Right renal cortex interstitium (tissue), 3 donors: ENCODE results near the gene MYL6B. TPM values are rescaled to one million over a fixed set of nuclear protein-coding genes. Genes with fewer than 3 reads are reported as not detected.
"Not testable (repeated sequence)": the region's sequence is repeated elsewhere in the genome, so short reads cannot be mapped to it uniquely, and the experiment has no call there.

ENCODE experiments used
- DNase-seq, 3 donors: peaks; one replicate each; pipeline ENCODE4 v3.0.0-alpha.2; 2013; ENCODE audit warnings: low read depth in 3 of 3, low spot score in 2 of 3
- polyA plus RNA-seq, 3 donors: library from polyadenylated mRNA; unstranded; fragments of 120-200 nt; gene quantifications; one replicate each; pipeline ENCODE4 v1.2.1, GENCODE V29; 2013; ENCODE audit not compliant: insufficient read length in 3 of 3

The MYL6B gene
- polyA plus RNA-seq, 3 donors = 176 to 177 (median 176) TPM

DNA sequence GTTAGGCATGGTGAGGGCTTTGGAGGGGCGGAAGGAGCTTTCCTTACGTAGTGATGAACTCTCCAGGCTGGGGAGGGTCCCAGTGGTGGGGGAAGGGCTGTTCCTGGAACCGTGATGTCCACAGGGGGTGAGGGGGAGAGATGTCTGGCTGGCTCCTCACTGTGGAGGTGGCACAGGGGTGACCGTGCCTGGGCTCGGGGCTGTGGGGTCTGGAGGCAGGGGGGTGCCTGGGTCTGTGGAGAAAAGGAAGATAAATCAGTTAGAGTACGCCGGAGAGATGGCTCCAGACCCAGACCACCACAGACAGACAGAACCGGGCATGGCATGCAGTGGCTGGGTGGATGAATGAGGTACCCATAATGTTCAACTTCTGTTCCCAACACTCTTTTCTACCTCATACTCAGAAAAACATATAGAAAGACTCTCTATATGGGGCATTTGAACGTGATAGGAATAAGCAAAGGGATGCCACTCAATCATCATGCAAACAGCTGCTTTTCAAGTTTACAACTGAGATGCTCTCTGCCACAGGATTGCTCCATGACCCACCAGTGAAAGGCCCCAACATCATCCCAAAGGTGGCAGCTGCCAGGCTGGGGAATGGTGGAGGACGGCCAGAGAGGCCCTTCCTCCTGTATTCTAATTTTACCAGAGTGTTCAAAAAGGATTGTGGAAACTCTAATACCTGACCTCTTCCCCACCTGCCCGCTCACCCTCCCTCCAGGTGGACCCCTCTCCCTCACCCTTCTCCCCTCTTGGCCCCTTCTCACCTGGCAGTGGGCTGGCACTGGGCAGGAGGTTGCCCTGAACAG is 11.4 kb downstream of the MYL6B start:
- DNase-seq = no peak

DNA sequence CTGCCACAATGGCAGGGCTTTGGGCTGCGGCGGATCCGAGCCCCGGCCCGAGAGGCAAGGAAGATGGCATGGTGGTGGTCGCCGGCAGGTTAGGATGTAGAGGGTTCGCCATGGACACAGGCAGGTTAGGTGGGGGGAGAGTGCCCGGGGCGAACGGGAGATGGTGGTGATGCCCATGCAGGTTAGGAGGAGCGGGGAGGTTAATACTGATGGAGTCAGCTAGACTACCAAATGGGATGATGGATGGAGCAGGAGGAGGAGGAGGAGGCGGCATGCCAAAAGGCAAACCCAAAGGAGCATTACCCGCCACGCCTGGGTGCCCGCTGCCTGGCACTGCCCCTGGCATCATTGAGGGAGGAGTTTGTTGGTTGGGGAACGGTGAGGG is 11.9 kb downstream of the MYL6B start:
- no peak for DNase-seq

DNA sequence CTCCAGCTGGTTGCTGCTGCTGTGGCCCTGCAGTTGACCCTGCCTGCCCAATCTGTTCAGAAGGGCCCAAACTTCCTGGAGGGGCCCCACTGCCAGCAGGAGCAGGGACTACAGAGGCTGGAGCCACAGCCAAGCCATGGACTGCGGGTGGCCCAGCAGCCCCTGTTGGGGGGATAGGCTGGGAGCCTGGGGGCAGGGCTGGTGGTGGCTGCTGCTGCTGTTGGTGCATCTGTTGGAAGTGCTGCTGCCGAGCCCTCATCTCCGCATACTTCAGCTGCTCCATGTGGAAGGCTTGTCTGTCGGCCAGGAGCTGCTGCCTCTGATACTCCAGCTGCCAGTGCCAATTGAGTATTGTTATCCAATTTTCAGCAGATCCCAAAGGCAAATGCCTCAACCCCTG is 13.0 kb downstream of the MYL6B start:
- DNase-seq = no peak

DNA sequence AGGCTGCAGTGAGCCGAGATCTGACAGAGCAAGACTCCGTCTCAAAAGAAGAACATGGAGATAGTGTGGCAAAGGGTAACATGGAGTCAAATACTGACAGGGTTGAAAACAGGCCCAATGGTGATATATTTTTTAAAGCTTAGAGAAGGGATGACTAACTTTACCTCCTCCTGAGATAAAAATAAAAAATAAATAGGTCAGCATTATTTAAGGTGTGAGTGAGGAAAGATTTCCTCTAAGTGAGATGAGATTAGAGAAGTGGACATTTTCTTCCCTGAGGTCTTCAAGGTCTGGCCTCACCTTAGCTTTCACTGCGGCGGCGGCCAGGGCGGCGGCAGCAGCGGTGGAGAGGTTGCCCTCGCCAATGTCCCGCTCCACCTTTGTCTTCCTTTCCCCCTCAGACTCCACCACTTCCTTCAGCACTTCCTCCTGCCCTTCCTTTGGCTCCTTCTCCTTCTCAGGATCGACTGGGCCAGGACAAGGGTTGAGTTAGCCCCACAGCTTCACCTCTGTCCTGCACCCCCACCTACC is 16.9 kb downstream of the MYL6B start:
- no peak for DNase-seq

DNA sequence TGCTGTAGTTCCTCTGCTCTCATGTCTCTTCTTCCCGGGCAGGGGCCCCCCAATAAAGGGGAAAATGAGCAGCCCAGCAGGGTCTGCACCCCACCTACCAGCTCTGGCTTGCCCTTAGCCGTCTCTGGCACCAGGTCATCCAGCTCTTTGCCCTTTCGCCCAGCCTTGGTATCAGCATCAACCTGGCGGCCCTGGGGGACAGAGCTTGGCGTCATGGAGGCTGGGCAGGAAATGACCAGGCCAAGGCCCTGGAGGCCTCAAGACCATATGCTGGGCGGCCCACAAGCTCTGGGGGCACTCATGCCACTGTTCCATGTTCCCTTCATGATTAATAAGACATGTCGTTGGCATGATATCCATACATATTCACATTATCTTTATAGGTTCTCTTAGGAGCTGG is 20.5 kb downstream of the MYL6B start:
- no peak for DNase-seq

DNA sequence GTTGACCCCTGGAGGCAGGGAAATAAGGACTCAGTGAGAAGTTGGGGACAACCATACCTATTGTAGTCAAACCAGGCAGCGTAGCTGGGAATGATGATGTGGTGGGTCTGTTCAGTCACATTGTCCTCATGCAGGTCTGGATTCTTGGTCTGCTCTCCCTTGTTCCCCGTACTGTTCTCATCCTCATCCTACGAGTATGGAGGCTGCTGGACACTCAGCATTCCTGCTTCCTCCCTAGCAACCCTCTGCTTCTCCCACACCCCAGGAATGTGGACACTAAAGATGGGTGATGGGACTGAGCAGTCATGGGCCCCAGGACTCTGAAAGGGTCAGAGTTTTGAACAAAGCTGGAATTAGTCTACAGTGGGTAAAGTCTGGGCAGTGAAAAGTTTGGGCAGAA is 26.0 kb downstream of the MYL6B start:
- DNase-seq = no peak

DNA sequence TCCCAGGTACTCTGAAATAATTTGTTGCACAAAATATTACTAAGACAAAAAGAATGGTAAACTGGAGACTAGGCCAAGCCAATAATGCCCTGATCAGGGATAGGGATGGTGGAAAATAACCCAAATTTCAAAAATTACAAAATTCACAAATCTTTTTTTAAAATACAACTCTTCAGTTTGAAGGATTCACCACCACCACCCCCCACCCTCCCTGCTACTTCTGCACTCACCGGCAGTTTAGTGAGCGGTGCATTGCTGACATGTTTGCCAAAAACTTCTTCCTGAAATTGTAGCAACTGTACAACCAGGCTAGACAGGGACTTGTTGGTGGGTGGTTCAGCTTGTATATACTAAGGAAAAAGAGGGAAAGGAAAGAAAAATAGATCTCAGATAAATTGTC is 34.6 kb downstream of the MYL6B start:
- no peak for DNase-seq

DNA sequence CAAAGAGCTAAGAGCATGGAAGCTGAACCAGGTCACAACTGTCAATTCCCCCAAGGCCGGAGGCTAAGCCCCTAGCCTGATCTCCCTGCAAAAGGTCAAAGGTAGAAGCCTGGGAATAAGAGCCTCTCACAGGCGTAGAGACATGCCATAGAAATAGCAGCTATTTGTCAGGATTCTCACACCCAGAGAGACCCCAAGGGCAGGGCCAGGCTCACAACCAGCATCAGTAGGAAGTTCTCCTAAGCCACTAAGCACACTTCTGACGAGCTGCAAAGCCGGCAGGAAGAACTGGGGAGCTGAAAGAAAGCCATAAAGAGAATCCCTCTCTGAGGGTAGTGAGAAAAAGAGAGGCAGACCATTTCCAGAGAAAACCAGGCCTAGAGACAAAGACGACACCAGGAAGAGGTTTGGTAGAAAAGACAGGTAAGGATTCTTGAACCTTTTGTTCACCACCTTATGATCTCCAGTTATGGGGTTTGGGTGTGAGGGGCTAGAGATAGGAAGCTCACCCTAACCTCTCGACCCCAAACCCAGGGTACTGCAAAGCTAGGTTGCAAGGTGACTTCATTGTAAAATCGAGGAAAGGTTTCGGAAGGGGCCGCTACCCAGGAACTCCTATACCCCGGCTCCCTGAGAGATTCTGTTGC is 35.9 kb downstream of the MYL6B start:
- no peak for DNase-seq

DNA sequence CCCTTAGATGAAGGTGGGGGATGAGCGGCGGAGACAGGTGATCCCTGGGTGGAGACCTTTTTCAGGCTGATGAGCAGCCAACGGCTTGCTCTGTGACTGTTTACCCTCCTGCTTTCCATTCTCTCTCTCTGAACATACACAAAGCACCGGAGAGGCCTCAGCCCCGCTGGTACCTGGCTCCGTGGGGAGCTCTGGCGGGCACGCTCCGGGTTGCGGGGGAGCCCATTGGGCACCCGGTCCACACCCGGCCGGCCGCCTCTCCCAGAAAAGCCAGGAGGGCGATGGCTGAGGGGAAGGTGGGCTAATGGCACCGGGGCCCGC is 36.4 kb downstream of the MYL6B start:
- no peak for DNase-seq

DNA sequence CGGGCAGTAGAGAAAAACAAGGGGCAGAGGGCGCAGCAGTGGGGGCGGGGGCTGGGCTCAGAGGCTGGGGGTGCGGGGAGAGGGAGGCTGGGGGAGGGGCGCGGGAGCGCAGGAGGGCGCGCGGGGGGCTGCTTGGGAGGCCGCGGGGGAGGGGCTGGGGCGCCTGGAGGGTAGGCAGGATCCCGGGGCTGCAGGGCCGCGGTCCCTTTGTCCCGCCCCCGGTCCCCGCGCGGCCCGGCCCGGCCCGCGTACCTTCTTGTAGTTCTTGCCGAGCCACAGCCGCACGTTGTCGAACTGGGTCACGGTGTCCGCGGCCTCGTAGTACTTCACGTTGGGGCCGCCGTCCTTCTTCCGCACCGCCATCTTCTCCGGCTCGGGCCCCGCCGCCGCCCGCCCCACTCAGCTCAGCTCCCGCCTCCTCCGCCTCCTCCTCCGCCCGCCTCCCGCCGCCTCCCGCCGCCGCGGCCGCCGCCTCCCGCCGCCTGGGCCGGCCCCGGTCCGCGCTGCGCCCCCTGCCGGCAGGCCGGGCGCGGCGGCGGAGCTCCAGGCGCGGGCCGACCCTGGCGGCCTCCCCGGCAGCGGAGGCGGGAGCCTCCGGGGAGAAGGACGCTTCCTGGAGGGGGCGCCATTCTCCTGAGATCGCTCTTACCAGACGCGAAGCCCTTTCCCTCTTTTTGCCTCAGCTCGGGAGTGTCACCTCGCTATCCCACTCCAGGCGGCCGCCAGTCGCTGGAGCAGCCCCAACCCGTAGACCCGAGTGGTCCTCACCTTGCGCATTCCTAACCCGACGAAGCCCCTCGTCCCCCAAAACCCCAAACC is 36.9 kb downstream of the MYL6B start, which contains the start of gene SMARCC2:
Gene SMARCC2, minus strand, starts transcription at position 385 of the 819 bp plus-strand sequence. Its CDS starts 22 bp downstream, at position 363.
- peak in 2 of 3 donors; percentile 72 to 78 for DNase-seq

DNA sequence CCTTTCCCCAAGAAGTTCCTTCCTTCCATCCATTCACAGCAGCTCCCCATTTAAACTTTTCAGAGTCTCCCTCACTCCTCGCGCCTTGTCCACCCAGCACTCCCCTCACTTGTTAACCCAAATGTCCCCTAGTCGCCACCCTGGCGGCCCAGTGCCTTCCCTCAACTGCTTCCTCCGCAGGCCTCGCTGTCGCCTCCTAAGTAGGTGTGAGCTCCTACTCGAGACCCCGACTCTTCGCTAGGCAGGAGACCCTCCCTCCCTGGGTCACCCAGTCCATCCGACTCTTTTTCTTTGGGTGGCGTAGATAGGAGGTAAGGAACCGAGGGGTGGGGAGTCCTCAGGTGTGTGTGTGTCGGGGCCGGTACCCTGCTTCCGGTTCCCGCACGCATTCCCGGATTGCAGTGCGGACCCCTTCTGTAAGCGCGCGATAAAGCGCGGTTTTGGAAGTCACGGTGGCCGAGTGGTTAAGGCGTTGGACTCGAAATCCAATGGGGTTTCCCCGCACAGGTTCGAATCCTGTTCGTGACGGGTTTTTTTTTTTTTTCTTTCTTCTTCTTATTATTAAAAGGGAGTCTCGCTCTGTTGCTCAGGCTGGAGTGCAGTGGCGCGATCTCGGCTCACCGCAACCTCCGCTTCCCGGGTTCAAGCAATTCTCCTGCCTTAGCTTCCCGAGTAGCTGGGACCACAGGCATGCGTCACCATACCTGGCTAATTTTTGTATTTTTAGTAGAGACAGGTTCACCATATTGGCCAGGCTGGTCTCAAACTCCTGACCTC is 37.7 kb downstream of the MYL6B start:
- peak; percentile 86 to 91 (median 89) for DNase-seq

DNA sequence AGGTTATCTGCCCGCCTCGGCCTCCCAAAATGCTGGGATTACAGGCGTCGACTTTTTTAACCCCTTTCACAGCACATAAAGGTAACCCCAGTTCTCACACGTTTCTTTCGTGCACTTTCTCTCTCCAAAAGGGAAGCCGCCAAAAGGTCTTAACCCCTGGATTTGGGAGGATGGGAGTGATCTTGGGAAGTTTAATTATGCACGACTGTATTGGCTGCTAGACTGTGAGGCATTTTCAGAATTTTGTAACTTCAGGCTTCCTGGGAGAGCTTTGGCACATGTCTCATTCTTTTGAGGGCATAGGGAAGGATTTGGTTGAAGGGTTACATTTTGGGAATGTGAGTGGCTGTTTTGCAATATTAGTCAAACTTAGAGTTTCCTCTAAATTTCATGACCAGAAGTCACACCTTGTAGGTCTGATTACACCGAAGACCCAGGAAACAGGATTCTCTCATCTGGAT is 38.3 kb downstream of the MYL6B start:
- DNase-seq = no peak

DNA sequence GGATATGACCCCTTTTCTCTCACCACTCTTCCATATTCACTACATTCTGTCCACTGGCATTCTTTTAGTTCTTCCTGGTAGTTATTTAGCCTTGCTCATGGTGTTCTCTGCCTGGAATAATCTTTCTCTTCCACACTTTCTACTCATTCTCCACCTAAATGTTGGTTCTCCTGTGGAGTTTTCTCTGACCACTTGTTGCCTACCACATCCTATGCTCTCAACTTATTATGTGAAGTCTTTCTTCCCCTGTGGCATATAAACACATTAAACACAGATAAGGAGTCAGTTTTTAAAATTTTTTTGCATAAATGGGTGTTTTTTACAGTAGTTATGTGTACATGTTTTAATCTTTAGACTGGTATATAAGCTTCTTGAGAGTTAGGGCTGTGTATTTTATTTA is 40.2 kb downstream of the MYL6B start:
- no peak for DNase-seq

DNA sequence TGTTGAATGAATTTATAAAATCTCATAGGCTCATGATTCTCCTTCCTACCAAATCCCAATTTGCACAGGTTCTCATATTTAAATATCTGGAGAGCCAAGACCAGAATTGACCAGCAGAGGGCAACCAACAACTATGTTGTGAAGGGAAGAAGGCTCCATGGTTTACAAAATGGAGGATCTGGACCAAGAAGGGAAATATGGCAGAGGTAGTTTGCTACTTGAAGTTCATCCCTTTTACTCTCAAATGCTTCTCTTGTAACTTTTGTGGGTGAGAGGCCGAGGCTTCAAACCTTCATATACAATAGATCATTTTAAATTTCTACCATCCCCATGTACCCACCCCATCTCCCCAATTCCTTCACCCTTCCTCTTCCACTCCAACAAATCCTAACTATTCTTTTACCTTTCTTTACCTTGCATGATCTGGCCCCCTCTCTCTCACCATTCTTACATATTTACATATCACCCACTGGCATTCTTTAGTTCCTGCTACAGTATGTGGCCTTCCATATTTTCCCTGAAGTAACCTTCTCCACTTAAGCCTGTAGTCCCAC is 40.7 kb downstream of the MYL6B start:
- peak; percentile 73 to 78 (median 77) for DNase-seq

DNA sequence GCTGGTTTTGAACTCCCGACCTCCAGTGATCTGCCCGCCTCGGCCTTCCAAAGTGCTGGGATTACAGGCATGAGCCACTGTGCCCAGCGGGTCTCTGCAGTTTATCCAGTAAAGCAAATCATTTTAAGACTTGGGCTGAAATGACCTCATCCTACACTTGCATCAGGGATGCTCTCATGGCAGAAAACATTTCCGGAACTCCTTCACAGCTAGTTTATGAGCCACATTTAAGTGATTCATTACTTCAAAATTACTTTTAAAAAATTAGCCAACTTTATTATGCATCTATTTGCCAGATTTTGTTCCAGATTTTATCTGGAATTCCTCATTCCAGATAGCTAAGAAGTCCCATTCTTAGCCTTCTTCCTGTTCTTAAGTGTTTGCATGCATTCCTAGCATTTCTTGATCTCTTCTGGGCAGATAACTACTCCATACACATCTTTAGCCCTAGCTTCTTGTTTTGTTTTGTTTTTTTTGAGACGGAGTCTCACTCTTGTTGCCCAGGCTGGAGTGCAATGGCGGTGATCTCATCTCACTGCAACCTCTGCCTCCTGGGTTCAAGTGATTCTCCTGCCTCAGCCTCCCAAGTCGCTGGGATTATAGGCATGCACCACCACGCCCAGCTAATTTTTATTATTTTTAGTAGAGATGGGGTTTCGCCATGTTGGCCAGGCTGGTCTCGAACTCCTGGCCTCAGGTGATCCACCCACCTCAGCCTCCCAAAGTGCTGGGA is 44.6 kb downstream of the MYL6B start:
- not testable (repeated sequence) for DNase-seq

DNA sequence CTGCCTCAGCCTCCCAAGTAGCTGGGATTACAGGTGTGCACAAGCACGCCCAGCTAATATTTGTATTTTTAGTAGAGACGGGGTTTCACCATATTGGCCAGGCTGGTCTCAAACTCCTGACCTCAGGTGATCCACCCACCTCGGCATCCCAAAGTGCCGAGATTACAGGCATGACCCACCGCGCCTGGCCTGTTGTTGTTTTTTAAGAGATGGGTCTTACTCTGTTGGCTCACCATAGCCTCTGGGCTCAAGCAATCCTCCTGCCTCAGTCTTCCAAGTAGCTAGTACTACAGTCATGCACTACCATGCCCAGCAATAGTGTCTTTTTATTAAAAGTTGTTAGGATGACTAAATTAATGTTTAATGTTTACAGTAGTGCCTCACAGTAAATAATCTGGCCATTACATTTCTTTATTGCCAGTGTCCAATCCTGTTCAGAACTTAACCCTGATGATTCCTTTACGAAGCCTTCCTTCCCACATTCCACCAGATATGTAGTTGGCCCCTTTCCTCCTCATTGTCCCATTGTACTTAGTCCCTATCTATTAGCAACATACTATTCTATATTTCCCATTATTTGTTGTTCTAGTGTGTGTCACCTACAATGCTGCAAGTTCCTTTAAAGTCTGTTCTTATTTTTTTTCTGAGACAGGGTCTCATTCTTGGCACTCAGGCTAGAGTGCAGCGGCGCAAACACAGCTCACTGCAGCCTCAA is 45.7 kb downstream of the MYL6B start:
- DNase-seq = no peak

DNA sequence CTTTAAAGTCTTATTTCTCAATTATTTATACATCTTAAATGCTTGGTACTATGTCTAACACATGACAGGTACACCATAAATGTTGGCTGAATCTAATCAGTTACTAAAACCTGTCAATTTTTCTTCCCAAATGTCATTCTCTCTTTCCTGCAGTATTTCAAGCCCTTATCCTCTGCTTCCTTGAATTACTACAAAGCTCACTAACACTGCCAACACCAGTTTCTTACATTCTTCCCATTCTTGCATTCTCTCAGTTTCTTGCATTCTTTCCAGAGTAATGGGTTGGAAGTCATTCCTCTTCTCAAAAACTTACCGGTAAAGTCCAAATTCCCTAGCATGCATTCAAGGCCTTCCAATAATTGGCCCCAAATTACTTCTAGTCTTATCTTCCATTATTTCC is 46.4 kb downstream of the MYL6B start:
- DNase-seq = no peak

DNA sequence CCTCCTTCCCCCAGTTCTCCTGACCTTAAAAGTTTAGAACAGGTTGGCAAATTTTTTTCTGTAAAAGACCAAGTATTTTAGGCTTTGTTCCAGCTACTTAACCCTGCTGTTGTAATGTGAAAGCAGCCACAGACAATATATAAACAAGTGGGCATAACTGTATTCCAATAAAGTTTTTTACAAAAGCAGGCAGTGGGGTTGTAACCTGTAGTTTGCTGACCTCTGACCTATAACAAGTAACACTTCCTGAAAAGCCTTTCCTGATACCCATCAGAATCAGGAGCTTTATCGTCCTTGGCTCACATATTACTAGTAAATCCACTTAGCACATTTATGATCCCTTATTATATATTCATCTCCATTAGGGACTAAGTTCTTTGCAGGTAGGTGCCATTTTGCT is 50.0 kb downstream of the MYL6B start:
- DNase-seq = no peak

DNA sequence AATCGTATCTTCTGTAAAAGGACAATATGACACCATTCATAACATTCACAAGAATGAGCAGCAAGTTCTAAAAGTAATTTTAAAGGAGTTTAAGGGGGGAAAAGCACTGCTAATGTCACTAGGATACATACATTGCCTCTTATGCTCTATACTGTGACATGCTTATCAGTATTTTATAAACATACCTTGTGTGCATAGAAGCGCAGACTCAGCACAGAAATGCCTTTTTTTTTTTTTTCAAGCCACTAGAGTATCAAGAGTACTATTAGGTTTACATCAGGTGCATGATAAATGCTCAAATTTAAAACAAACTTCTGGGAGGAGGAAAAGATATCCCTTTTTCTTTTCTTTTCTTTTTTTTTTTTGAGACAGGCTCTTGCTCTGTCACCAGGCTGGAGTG is 50.5 kb downstream of the MYL6B start:
- no peak for DNase-seq
